ENCODE results near the gene TTF2.

TTF2 gene

GRCh38 chr1:117093091-117093534, 33.0 kb downstream of the TTF2 start:
- no peak for DNase-seq (ENCODE audit: extremely low spot score)
- POLR2A ChIA-PET: interaction anchor here (0.8 to 1.5 kb wide), 3 partner anchors 12 to 33 kb away, joined by 3 to 4 read pairs (median 4); partner anchors contain the start of gene TTF2
- CTCF ChIA-PET: interaction anchor here (1.7 kb wide), 1 partner anchor 192 kb away, joined by 5 read pairs; no protein-coding TSS in a partner anchor
- TF ChIP-seq ZNF384 (IDR thresholded peaks at IDR 0.05): no peak
- no peak for TF ChIP-seq FOXA1 (IDR thresholded peaks at IDR 0.05)
- TF ChIP-seq CTBP1 (IDR thresholded peaks at IDR 0.05; ENCODE audit: borderline replicate concordance): no peak
- no peak for TF ChIP-seq BHLHE40 (IDR thresholded peaks at IDR 0.05; ENCODE audit: borderline replicate concordance)
- TF ChIP-seq PKNOX1 (IDR thresholded peaks at IDR 0.05): no peak
- TF ChIP-seq HDGF (IDR thresholded peaks at IDR 0.05; ENCODE audit: borderline replicate concordance): no peak
- no peak for TF ChIP-seq LEF1 (IDR thresholded peaks at IDR 0.05; ENCODE audit: borderline replicate concordance)
- no peak for TF ChIP-seq TARDBP (IDR thresholded peaks at IDR 0.05)

- DNase-seq (ENCODE audit: extremely low spot score): peak; percentile 20
- ChIA-PET POLR2A (interaction anchor here (1.4 to 1.5 kb wide), 2 partner anchors 30 to 34 kb away, joined by 4 read pairs; partner anchors contain the start of gene TTF2), CTCF (interaction anchor here (1.7 kb wide), 1 partner anchor 191 kb away, joined by 5 read pairs; no protein-coding TSS in a partner anchor)
- TF ChIP-seq L3MBTL2 (conservative IDR thresholded peaks at IDR 0.05) (no peak), BHLHE40 (IDR thresholded peaks at IDR 0.05; ENCODE audit: borderline replicate concordance) (no peak), FOXA1 (IDR thresholded peaks at IDR 0.05) (no peak), NFRKB (IDR thresholded peaks at IDR 0.05) (no peak), ARNT (IDR thresholded peaks at IDR 0.05) (no peak)
Measured at GRCh38 chr1:117093870-117094621, 33.9 kb downstream of the TTF2 start.

GRCh38 chr1:117094841-117095604, 34.9 kb downstream of the TTF2 start:
- ChIA-PET CTCF (no interaction called here), POLR2A (interaction anchor here (1.5 kb wide), 1 partner anchor 35 kb away, joined by 4 read pairs; the partner anchor contains the start of gene TTF2)
- TF ChIP-seq HDGF (IDR thresholded peaks at IDR 0.05; ENCODE audit: borderline replicate concordance): no peak
- TF ChIP-seq FOXK2 (IDR thresholded peaks at IDR 0.05): no peak
- no peak for TF ChIP-seq ZNF384 (IDR thresholded peaks at IDR 0.05)
- DNase-seq (ENCODE audit: extremely low spot score): no peak

DNA sequence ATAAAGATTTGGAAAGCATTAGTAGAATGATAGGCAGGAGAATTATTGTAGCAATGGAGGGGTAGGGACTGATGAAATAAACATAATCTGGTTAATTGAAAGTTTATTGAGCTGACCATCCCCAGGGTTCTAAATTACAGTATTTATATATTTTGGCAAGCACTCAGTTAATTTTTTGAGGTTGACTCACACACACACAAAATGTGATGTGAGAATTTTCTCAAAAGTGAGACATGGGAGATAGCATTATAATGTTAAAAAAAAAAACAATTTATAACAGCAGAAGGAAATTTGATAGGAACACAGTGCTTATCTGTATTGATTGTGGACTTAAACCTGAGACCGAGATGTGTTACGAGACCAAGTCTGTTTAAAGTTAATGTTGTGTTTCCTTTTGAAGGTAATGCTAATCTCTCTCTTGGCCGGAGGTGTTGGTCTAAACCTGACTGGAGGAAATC, 36.9 kb downstream of the TTF2 start:
- ChIA-PET CTCF (no interaction called here), POLR2A (interaction anchor here (1.2 kb wide), 1 partner anchor 36 kb away, joined by 3 read pairs; no protein-coding TSS in a partner anchor)
- no peak for DNase-seq (ENCODE audit: extremely low spot score)
- TF ChIP-seq NFRKB (IDR thresholded peaks at IDR 0.05): no peak
- no peak for TF ChIP-seq ELF4 (IDR thresholded peaks at IDR 0.05)
- TF ChIP-seq BHLHE40 (IDR thresholded peaks at IDR 0.05; ENCODE audit: borderline replicate concordance): no peak
- TF ChIP-seq L3MBTL2 (conservative IDR thresholded peaks at IDR 0.05): no peak
- TF ChIP-seq HDGF (IDR thresholded peaks at IDR 0.05; ENCODE audit: borderline replicate concordance): no peak
- no peak for TF ChIP-seq ZNF384 (IDR thresholded peaks at IDR 0.05)
- TF ChIP-seq FOXK2 (IDR thresholded peaks at IDR 0.05): no peak
- TF ChIP-seq SUZ12 (IDR thresholded peaks at IDR 0.05): no peak
- TF ChIP-seq PKNOX1 (IDR thresholded peaks at IDR 0.05): no peak
- no peak for TF ChIP-seq FOXA1 (IDR thresholded peaks at IDR 0.05)
- TF ChIP-seq LEF1 (IDR thresholded peaks at IDR 0.05; ENCODE audit: borderline replicate concordance): no peak
- no peak for TF ChIP-seq ARNT (IDR thresholded peaks at IDR 0.05)

DNA sequence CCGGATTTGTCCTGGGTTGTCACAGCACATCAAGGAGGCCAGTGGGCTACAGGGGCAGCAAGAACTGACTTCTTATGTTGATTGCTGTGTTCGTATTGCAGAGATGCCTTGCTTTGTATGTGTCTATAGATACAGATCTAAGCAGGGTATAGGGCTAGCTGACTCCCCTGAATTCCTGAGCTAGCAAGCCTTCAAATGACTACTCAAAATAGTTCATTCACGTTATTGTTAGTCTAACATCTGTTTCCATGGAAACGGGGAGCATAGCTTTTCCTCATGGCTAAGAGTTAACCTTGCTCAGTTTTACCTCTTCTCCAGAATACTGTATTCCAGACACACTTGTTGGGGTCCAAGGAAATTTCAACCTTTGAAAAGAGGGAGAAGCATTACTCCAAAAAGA, 37.3 kb downstream of the TTF2 start:
- DNase-seq (ENCODE audit: extremely low spot score): no peak
- POLR2A ChIA-PET: interaction anchor here (1.2 kb wide), 1 partner anchor 37 kb away, joined by 3 read pairs; no protein-coding TSS in a partner anchor
- CTCF ChIA-PET: no interaction called here
- TF ChIP-seq FOXM1 (IDR thresholded peaks at IDR 0.05; ENCODE audit: borderline replicate concordance) (no peak), CTBP1 (IDR thresholded peaks at IDR 0.05; ENCODE audit: borderline replicate concordance) (no peak), PKNOX1 (IDR thresholded peaks at IDR 0.05) (no peak), SUZ12 (IDR thresholded peaks at IDR 0.05) (no peak), FOXK2 (IDR thresholded peaks at IDR 0.05) (no peak)

- ChIA-PET POLR2A (no interaction called here), CTCF (interaction anchor here (0.7 to 0.9 kb wide), 2 partner anchors 22 to 176 kb away, joined by 3 read pairs; no protein-coding TSS in a partner anchor)
- no peak for DNase-seq (ENCODE audit: extremely low spot score)
- TF ChIP-seq SUZ12 (IDR thresholded peaks at IDR 0.05) (no peak), FOXA1 (IDR thresholded peaks at IDR 0.05) (no peak), TARDBP (IDR thresholded peaks at IDR 0.05) (no peak), NFRKB (IDR thresholded peaks at IDR 0.05) (no peak)
Measured at GRCh38 chr1:117098287-117098890, 38.3 kb downstream of the TTF2 start.
